HG02981 (cell line): Measurements from ENCODE around the gene CNMD.
"Not testable (repeated sequence)": the region's sequence is repeated elsewhere in the genome, so short reads cannot be mapped to it uniquely, and the experiment has no call there.

Experiments used
- ATAC-seq: cut with Tn5 transposase; IDR thresholded peaks from one replicate; pipeline ENCODE4 v1.9.1; 2021; ENCODE audit warnings: mild to moderate bottlenecking, moderate library complexity; ENCODE audit not compliant: unreplicated experiment

The CNMD gene

DNA sequence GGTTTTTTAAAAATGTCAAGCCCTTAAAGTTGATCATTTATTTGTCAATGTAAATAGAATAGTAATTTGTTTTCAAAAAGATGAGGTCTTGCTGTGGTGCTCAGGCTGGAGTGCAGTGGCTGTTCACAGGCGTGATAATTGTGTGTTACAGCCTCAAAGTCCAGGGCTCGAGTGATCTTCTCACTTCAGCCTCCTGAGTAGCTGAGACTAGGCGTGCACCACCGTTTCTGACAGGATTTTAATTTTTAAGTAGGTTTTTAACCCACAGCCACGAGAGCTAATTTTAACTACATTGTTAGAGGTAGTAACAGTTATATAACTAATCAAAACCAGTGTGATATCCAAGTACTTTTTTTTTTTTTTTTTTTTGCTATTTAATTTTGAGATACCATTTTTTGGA, 43.1 kb downstream of the CNMD start:
- ATAC-seq: no peak

GRCh38 chr13:52695856-52696255, 43.8 kb downstream of the CNMD start:
- peak; percentile 82 for ATAC-seq

- ATAC-seq: no peak
Observed at GRCh38 chr13:52686376-52686775, 53.2 kb downstream of the CNMD start.

GRCh38 chr13:52685806-52686205, 53.8 kb downstream of the CNMD start:
- ATAC-seq: not testable (repeated sequence)

- ATAC-seq: no peak
Observed at GRCh38 chr13:52677823-52678222, 61.8 kb downstream of the CNMD start.

- no peak for ATAC-seq
Observed at GRCh38 chr13:52673465-52673864, 66.2 kb downstream of the CNMD start.

GRCh38 chr13:52670726-52671125, 68.9 kb downstream of the CNMD start:
- ATAC-seq: no peak

GRCh38 chr13:52669677-52670076, 69.9 kb downstream of the CNMD start:
- ATAC-seq: no peak

- no peak for ATAC-seq
Observed at GRCh38 chr13:52665325-52665724, 74.3 kb downstream of the CNMD start.

DNA sequence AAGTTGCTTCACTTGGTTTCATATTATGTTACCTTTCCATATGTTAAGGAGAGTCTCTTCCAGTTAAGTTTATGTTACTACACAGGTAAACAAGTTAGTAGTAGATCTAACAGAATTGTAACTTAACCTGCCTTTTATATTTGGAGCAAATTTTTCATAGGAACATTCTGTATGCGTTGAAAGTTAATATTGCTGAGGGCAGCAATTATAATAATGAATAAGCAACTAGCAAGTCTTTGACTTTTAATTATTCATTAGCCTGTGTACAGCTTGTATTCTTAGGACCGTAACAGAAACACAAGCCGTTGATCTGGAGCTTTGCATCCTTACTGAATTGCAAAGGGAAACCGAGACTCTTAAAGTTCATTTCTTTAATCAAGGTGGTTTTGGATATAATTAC, 75.3 kb downstream of the CNMD start:
- no peak for ATAC-seq

GRCh38 chr13:52659340-52659739, 80.3 kb downstream of the CNMD start:
- no peak for ATAC-seq
